NCI-H510A treated with DMSO at 0.1 percent for 48 hours (cell line): ENCODE results near the gene RPAP3.

Experiments used
- DNase-seq: peaks from one replicate; lab custom pipeline; 2025; lab: John Stamatoyannopoulos, UW

The RPAP3 gene

GRCh38 chr12:47705566-47706425 lies at the start of gene RPAP3:
RPAP3 (minus strand) TSS chr12:47706030; CDS start chr12:47702840, 3,190 bp downstream.
- DNase-seq = peak; percentile 89

- no peak for DNase-seq
Measured at GRCh38 chr12:47754881-47755280, 49.1 kb upstream of the RPAP3 start.

GRCh38 chr12:47754126-47754525 lies 48.3 kb upstream of the RPAP3 start:
- no peak for DNase-seq

GRCh38 chr12:47753021-47754001 lies 47.5 kb upstream of the RPAP3 start:
- DNase-seq = no peak

- no peak for DNase-seq
Measured at GRCh38 chr12:47752552-47752951, 46.7 kb upstream of the RPAP3 start.

GRCh38 chr12:47752121-47752520 lies 46.3 kb upstream of the RPAP3 start:
- DNase-seq = no peak

- no peak for DNase-seq
Measured at GRCh38 chr12:47751561-47751960, 45.7 kb upstream of the RPAP3 start.

- DNase-seq = no peak
Measured at GRCh38 chr12:47750916-47751470, 45.2 kb upstream of the RPAP3 start.

- DNase-seq = no peak
Measured at GRCh38 chr12:47750229-47750798, 44.5 kb upstream of the RPAP3 start.

GRCh38 chr12:47748899-47749298 lies 43.1 kb upstream of the RPAP3 start:
- no peak for DNase-seq

- no peak for DNase-seq
Measured at GRCh38 chr12:47748507-47748828, 42.6 kb upstream of the RPAP3 start.

- no peak for DNase-seq
Measured at GRCh38 chr12:47747596-47748506, 42.0 kb upstream of the RPAP3 start.

- DNase-seq = no peak
Measured at GRCh38 chr12:47747126-47747525, 41.3 kb upstream of the RPAP3 start.

- no peak for DNase-seq
Measured at GRCh38 chr12:47746523-47746922, 40.7 kb upstream of the RPAP3 start.

- no peak for DNase-seq
Measured at GRCh38 chr12:47746073-47746472, 40.2 kb upstream of the RPAP3 start.

- DNase-seq = no peak
Measured at GRCh38 chr12:47745485-47746041, 39.7 kb upstream of the RPAP3 start.

GRCh38 chr12:47744778-47745436 lies 39.1 kb upstream of the RPAP3 start:
- DNase-seq = no peak

GRCh38 chr12:47744005-47744651 lies 38.3 kb upstream of the RPAP3 start:
- peak; percentile 72 for DNase-seq

- DNase-seq = no peak
Measured at GRCh38 chr12:47743311-47743860, 37.6 kb upstream of the RPAP3 start.
